Parathyroid adenoma (tissue), 2 donors: ENCODE results near the gene GRM4.

ENCODE experiments used
- H2AFZ ChIP-seq: fragments of 300-600 bp; sonication (generic); one replicate; pipeline ENCODE4 v1.7.0; 2017; ENCODE audit warnings: antibody characterized with exemption, mild to moderate bottlenecking
- H3K27ac ChIP-seq: fragments of 300-600 bp; sonication (generic); one replicate; pipeline ENCODE4 v1.7.0; 2017
- H3K27me3 ChIP-seq: fragments of 300-600 bp; sonication (generic); one replicate; pipeline ENCODE4 v1.7.0; 2017; ENCODE audit warnings: low read length; ENCODE audit not compliant: control insufficient read depth, insufficient read depth
- H3K36me3 ChIP-seq: fragments of 300-600 bp; sonication (generic); one replicate; pipeline ENCODE4 v1.7.0; 2017; ENCODE audit warnings: low read length; ENCODE audit not compliant: control insufficient read depth, insufficient read depth
- H3K4me1 ChIP-seq: fragments of 300-600 bp; sonication (generic); one replicate; pipeline ENCODE4 v1.7.0; 2017; ENCODE audit warnings: control low read depth
- H3K4me2 ChIP-seq: fragments of 300-600 bp; sonication (generic); one replicate; pipeline ENCODE4 v1.7.0; 2017; ENCODE audit warnings: low read length
- H3K4me3 ChIP-seq: fragments of 300-600 bp; sonication (generic); one replicate; pipeline ENCODE4 v1.7.0; 2017; ENCODE audit warnings: low read depth, low read length
- H3K79me2 ChIP-seq: fragments of 300-600 bp; sonication (generic); one replicate; pipeline ENCODE4 v1.7.0; 2017; ENCODE audit warnings: control low read depth
- H3K9ac ChIP-seq: fragments of 300-600 bp; sonication (generic); one replicate; pipeline ENCODE4 v1.7.0; 2017; ENCODE audit warnings: mild to moderate bottlenecking
- H3K9me3 ChIP-seq: fragments of 300-600 bp; sonication (generic); one replicate; pipeline ENCODE4 v1.7.0; 2017; ENCODE audit warnings: low read length; ENCODE audit not compliant: control insufficient read depth
- CTCF ChIP-seq: fragments of 300-600 bp; sonication (generic); IDR thresholded peaks from one replicate; pipeline ENCODE4 v1.7.0; 2017; ENCODE audit warnings: antibody characterized with exemption, mild to moderate bottlenecking
- donor health status: primary hyperparathyroidism.

GRM4 gene

DNA sequence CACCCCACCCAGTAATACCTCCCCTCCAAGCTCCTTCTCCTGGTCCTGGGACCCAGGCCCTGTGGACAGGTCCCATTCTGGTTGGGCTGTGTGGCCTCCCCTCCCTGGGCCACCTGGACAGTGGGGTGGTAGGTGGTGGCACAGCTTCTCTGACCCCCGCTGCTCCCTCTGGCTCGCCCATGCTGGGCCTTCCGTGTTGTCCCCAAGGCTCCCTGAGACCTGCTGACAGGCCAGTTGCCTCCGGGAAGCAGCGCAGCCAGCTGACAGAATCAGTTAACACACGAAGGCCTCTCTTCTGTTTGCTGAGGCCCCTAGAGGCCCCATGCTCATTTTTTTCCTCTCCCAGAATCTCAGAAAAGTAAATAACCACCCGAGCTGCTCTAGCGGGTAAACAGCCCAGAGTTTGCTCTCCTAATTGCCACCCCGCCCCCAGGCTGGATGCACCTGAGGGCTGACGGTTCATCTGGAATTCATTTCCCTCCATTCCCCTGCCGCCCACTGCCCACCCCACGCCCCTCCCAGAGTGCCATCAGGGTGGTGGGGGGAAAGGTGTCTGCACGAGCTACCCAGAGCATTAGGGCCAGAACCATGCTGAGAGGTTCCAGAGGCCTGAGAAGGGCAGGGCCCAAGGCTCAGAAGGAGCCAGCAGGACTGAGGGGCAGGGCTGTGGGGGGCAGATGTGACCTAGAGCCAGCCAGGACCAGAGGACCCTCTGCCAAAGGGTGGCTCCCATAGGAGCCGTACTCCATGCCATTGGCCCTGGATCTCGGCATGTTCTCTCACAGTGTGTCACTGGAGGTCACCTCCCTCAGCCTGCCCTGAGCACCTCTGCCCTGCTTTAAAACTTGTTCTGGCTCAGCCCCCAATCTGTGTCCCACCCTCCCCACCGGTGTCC lies 157.5 kb downstream of the GRM4 start:
- no peak overlapping the region for H2AFZ ChIP-seq
- H3K27ac ChIP-seq = no peak overlapping the region
- no peaks in the 10 kb centered on the region for H3K27me3 ChIP-seq
- H3K4me1 ChIP-seq = no peaks in the 10 kb centered on the region
- no peaks in the 10 kb centered on the region for H3K36me3 ChIP-seq
- no peak for TF ChIP-seq CTCF
- H3K4me2 ChIP-seq = no peak overlapping the region
- H3K9ac ChIP-seq = no peak overlapping the region
- H3K79me2 ChIP-seq = no peaks in the 10 kb centered on the region
- H3K4me3 ChIP-seq = no peak overlapping the region
- H3K9me3 ChIP-seq = no peaks in the 10 kb centered on the region

DNA sequence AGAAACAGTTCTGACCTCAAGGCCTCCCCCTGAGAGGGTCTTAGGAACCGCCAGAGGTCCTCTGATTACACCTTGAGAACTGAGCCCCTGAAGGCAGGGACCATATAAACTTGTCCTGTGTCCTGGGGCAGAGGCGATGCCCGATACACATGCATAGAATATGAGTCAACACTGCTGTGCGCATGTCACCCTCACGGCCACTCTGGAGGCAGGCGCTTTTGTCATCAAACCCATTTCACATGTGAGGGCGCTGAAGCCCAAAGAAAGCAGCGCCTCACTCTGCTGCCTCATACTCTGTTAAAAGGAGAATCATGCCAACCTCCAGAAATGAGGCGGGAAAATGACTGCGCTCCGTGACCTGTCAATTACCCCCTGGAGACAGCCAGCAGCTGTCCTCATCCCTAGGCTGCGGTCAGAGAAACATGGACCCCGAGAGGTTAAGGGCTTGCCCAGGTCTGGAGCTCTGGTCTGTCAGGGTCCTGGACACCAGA lies 158.3 kb downstream of the GRM4 start:
- Histone ChIP-seq H3K4me2 (no peak overlapping the region), H3K4me1 (no peaks in the 10 kb centered on the region), H3K36me3 (no peaks in the 10 kb centered on the region), H3K79me2 (no peaks in the 10 kb centered on the region), H3K27ac (no peak overlapping the region), H3K27me3 (no peaks in the 10 kb centered on the region), H3K4me3 (no peak overlapping the region), H3K9me3 (no peaks in the 10 kb centered on the region), H3K9ac (no peak overlapping the region), H2AFZ (no peak overlapping the region)
- TF ChIP-seq CTCF = no peak

DNA sequence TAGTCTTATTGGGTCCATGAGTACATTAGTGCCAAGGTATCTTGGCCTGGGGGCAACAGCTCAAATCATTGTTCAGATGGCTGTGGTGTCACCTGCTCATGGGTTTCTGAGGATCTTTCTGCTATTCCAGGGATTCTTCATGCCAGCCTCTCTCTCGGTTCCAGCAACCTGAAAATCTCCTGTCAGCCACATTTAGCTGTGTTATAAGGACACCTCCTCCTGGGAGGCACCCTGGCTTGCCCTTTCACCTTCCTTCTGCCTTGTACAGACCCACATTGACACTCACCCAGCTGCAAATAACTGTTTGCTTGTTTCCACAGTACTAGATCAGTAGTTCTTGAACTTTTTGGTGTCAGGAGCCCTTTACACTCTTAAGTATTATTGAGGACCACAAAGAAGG lies 159.9 kb downstream of the GRM4 start:
- no peaks in the 10 kb centered on the region for H3K9me3 ChIP-seq
- H3K36me3 ChIP-seq = no peaks in the 10 kb centered on the region
- H3K27ac ChIP-seq = no peak overlapping the region
- no peaks in the 10 kb centered on the region for H3K27me3 ChIP-seq
- TF ChIP-seq CTCF = no peak
- no peak overlapping the region for H3K4me3 ChIP-seq
- H3K79me2 ChIP-seq = no peaks in the 10 kb centered on the region
- no peaks in the 10 kb centered on the region for H3K4me1 ChIP-seq
- no peak overlapping the region for H3K4me2 ChIP-seq
- H2AFZ ChIP-seq = no peak overlapping the region
- H3K9ac ChIP-seq = no peak overlapping the region

DNA sequence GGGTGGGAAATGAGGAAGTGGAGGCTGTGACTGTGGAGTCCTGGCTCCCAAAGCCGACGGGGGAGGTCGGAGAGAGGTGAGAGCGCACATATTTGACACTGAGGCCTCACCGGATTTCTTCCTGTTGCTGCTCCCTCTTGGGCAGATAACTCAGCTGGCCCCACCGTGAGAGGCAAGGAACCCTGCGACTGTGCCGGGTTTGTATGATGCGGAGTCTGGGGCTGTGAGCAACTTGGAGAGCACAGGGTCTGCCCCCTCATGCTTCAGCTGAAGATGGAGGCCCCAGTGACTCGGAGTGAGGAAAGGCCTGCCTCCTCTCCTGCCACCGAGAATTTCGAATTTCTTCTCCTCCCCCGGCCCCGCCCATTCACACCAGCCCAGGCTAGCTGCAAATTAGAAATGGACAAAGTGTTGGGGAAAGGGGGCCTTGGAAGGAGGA lies 160.6 kb downstream of the GRM4 start:
- no peak for TF ChIP-seq CTCF
- H3K27me3 ChIP-seq = no peaks in the 10 kb centered on the region

More for the DNA sequence above, 160.6 kb downstream of the GRM4 start:
- Histone ChIP-seq H3K36me3 (no peaks in the 10 kb centered on the region), H3K27ac (no peak overlapping the region), H3K9me3 (no peaks in the 10 kb centered on the region), H3K9ac (no peak overlapping the region), H2AFZ (no peak overlapping the region), H3K4me2 (no peak overlapping the region), H3K4me1 (no peaks in the 10 kb centered on the region), H3K79me2 (no peaks in the 10 kb centered on the region), H3K4me3 (no peak overlapping the region)
